ENCODE results near the gene SIRPA.
"Not testable (repeated sequence)": the region's sequence is repeated elsewhere in the genome, so short reads cannot be mapped to it uniquely, and the experiment has no call there.

The SIRPA gene

GRCh38 chr20:1907586-1907985, 12.4 kb downstream of the SIRPA start:
- DNase-seq (ENCODE audit: low read depth), result no peak

- no peak for DNase-seq (ENCODE audit: low read depth)
Observed at GRCh38 chr20:1908191-1908590, 13.0 kb downstream of the SIRPA start.

GRCh38 chr20:1909097-1909496, 13.9 kb downstream of the SIRPA start:
- DNase-seq (ENCODE audit: low read depth), result no peak

- DNase-seq (ENCODE audit: low read depth), result no peak
Observed at GRCh38 chr20:1911536-1911935, 16.3 kb downstream of the SIRPA start.

- DNase-seq (ENCODE audit: low read depth), result no peak
Observed at GRCh38 chr20:1912053-1912452, 16.8 kb downstream of the SIRPA start.

- DNase-seq (ENCODE audit: low read depth), result no peak
Observed at GRCh38 chr20:1912646-1913045, 17.4 kb downstream of the SIRPA start.

- not testable (repeated sequence) for DNase-seq (ENCODE audit: low read depth)
Observed at GRCh38 chr20:1915233-1915632, 20.0 kb downstream of the SIRPA start.

GRCh38 chr20:1915725-1916124, 20.5 kb downstream of the SIRPA start:
- DNase-seq (ENCODE audit: low read depth), result no peak

- no peak for DNase-seq (ENCODE audit: low read depth)
Observed at GRCh38 chr20:1917786-1918185, 22.6 kb downstream of the SIRPA start.

GRCh38 chr20:1918491-1919165, 23.4 kb downstream of the SIRPA start:
- DNase-seq (ENCODE audit: low read depth), result no peak

GRCh38 chr20:1920252-1920651, 25.0 kb downstream of the SIRPA start:
- DNase-seq (ENCODE audit: low read depth), result no peak

GRCh38 chr20:1920826-1921225, 25.6 kb downstream of the SIRPA start:
- DNase-seq (ENCODE audit: low read depth), result no peak

- DNase-seq (ENCODE audit: low read depth), result not testable (repeated sequence)
Observed at GRCh38 chr20:1921985-1922384, 26.8 kb downstream of the SIRPA start.

GRCh38 chr20:1922786-1923185, 27.6 kb downstream of the SIRPA start:
- DNase-seq (ENCODE audit: low read depth), result no peak

GRCh38 chr20:1924910-1925861, 30.0 kb downstream of the SIRPA start:
- DNase-seq (ENCODE audit: low read depth), result no peak

- DNase-seq (ENCODE audit: low read depth), result no peak
Observed at GRCh38 chr20:1926237-1926636, 31.0 kb downstream of the SIRPA start.

GRCh38 chr20:1927217-1927616, 32.0 kb downstream of the SIRPA start:
- DNase-seq (ENCODE audit: low read depth), result no peak

GRCh38 chr20:1928154-1928553, 32.9 kb downstream of the SIRPA start:
- no peak for DNase-seq (ENCODE audit: low read depth)

- DNase-seq (ENCODE audit: low read depth), result no peak
Observed at GRCh38 chr20:1928782-1929181, 33.6 kb downstream of the SIRPA start.

- DNase-seq (ENCODE audit: low read depth), result no peak
Observed at GRCh38 chr20:1929460-1929859, 34.3 kb downstream of the SIRPA start.

- no peak for DNase-seq (ENCODE audit: low read depth)
Observed at GRCh38 chr20:1930165-1930564, 35.0 kb downstream of the SIRPA start.

GRCh38 chr20:1931830-1932229, 36.6 kb downstream of the SIRPA start:
- no peak for DNase-seq (ENCODE audit: low read depth)

- no peak for DNase-seq (ENCODE audit: low read depth)
Observed at GRCh38 chr20:1932971-1933370, 37.8 kb downstream of the SIRPA start.
